ENCODE data around the gene LRP1. TPM values are rescaled to one million over a fixed set of nuclear protein-coding genes. Genes with fewer than 3 reads are reported as not detected.

The LRP1 gene
- total and polyA plus RNA-seq, 4 donors = 87.5 to 375 (median 139) TPM

DNA sequence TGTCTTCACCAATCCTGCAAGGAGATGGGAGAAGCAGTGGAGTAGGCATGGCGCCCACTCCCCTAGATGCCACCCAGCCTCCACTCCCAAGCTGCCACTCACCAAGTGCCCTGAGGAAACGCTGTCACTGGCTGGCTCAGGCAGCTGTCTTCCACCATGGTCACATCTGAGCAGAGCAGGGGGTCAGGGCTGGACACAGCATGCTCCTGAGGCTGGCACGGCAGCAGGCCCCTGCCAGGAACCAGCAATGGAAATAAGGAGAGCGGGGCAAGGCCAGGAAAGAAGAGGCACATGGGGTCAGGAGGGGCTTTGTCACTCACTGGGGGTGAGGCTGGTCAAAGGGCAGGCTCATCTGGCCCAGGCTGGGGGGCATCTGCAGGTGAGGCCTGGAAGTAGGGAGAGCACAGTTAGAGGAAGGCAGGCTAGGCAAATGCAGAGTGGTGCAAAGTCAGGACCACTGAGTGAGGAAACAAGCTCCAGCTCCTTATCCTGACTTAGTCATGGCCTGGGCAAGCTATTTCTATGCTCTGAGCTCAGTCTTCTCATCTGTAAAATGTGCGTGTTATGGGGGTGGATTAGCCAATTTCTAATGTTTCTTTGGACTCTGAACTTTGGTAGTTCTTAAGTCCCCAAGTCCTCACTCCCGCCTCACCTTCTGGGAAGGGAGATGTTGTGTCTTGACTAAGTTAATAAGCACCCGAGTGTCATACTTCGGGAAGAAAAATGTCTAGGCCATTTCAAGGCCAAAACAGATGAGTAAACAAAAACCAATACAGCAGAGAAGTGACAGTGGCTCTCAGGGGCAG is 31.3 kb upstream of the LRP1 start (continued):
- no peak for TF ChIP-seq GABPA (IDR thresholded peaks at IDR 0.05 in 1 of 2, conservative IDR thresholded peaks at IDR 0.05 in 1 of 2)

DNA sequence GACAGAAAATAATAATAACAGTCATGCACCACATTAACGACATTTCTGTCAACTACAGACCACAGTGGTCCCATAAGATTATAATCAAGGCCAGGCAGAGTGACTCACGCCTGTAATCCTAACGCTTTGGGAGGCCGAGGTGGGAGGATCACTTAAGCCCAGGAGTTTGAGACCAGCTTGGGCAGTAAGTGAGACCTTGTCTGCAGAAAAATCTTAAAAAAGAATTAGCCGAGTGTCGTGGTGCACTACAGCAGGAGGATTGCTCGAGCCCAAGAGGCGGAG is 30.8 kb upstream of the LRP1 start:
- no peaks in the 10 kb centered on the region for H3K9me3 ChIP-seq (ENCODE audit: control insufficient read depth in 4 of 4, low read length in 3 of 4)
- TF ChIP-seq, protein P1, sequence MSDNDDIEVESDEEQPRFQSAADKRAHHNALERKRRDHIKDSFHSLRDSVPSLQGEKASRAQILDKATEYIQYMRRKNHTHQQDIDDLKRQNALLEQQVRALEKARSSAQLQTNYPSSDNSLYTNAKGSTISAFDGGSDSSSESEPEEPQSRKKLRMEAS (IDR thresholded peaks at IDR 0.05) = no peak
- TF ChIP-seq GABPA (IDR thresholded peaks at IDR 0.05 in 1 of 2, conservative IDR thresholded peaks at IDR 0.05 in 1 of 2) = no peak
- no peak for TF ChIP-seq SP1 (IDR thresholded peaks at IDR 0.05)
- no peak for TF ChIP-seq EGR1 (IDR thresholded peaks at IDR 0.05; ENCODE audit: low read depth in 2 of 2)
- TF ChIP-seq HNF4A (conservative IDR thresholded peaks at IDR 0.05) = no peak
- no peak for TF ChIP-seq FOXA2 (IDR thresholded peaks at IDR 0.05)
- TF ChIP-seq HNF4G (IDR thresholded peaks at IDR 0.05) = no peak
- TF ChIP-seq, protein P2, sequence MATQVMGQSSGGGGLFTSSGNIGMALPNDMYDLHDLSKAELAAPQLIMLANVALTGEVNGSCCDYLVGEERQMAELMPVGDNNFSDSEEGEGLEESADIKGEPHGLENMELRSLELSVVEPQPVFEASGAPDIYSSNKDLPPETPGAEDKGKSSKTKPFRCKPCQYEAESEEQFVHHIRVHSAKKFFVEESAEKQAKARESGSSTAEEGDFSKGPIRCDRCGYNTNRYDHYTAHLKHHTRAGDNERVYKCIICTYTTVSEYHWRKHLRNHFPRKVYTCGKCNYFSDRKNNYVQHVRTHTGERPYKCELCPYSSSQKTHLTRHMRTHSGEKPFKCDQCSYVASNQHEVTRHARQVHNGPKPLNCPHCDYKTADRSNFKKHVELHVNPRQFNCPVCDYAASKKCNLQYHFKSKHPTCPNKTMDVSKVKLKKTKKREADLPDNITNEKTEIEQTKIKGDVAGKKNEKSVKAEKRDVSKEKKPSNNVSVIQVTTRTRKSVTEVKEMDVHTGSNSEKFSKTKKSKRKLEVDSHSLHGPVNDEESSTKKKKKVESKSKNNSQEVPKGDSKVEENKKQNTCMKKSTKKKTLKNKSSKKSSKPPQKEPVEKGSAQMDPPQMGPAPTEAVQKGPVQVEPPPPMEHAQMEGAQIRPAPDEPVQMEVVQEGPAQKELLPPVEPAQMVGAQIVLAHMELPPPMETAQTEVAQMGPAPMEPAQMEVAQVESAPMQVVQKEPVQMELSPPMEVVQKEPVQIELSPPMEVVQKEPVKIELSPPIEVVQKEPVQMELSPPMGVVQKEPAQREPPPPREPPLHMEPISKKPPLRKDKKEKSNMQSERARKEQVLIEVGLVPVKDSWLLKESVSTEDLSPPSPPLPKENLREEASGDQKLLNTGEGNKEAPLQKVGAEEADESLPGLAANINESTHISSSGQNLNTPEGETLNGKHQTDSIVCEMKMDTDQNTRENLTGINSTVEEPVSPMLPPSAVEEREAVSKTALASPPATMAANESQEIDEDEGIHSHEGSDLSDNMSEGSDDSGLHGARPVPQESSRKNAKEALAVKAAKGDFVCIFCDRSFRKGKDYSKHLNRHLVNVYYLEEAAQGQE (IDR thresholded peaks at IDR 0.05) = no peak
- TF ChIP-seq YY1 (IDR thresholded peaks at IDR 0.05) = no peak
- no peak for TF ChIP-seq TAF1 (conservative IDR thresholded peaks at IDR 0.05)
- no peak for TF ChIP-seq RAD21 (IDR thresholded peaks at IDR 0.05)
- TF ChIP-seq, protein P3, sequence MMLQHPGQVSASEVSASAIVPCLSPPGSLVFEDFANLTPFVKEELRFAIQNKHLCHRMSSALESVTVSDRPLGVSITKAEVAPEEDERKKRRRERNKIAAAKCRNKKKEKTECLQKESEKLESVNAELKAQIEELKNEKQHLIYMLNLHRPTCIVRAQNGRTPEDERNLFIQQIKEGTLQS (IDR thresholded peaks at IDR 0.05) = no peak
- TF ChIP-seq RXRA (IDR thresholded peaks at IDR 0.05) = no peak
- no peak for TF ChIP-seq NR2F2 (IDR thresholded peaks at IDR 0.05)
- TF ChIP-seq, protein P4, sequence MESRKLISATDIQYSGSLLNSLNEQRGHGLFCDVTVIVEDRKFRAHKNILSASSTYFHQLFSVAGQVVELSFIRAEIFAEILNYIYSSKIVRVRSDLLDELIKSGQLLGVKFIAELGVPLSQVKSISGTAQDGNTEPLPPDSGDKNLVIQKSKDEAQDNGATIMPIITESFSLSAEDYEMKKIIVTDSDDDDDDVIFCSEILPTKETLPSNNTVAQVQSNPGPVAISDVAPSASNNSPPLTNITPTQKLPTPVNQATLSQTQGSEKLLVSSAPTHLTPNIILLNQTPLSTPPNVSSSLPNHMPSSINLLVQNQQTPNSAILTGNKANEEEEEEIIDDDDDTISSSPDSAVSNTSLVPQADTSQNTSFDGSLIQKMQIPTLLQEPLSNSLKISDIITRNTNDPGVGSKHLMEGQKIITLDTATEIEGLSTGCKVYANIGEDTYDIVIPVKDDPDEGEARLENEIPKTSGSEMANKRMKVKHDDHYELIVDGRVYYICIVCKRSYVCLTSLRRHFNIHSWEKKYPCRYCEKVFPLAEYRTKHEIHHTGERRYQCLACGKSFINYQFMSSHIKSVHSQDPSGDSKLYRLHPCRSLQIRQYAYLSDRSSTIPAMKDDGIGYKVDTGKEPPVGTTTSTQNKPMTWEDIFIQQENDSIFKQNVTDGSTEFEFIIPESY (IDR thresholded peaks at IDR 0.05) = no peak
- TF ChIP-seq, protein P5, sequence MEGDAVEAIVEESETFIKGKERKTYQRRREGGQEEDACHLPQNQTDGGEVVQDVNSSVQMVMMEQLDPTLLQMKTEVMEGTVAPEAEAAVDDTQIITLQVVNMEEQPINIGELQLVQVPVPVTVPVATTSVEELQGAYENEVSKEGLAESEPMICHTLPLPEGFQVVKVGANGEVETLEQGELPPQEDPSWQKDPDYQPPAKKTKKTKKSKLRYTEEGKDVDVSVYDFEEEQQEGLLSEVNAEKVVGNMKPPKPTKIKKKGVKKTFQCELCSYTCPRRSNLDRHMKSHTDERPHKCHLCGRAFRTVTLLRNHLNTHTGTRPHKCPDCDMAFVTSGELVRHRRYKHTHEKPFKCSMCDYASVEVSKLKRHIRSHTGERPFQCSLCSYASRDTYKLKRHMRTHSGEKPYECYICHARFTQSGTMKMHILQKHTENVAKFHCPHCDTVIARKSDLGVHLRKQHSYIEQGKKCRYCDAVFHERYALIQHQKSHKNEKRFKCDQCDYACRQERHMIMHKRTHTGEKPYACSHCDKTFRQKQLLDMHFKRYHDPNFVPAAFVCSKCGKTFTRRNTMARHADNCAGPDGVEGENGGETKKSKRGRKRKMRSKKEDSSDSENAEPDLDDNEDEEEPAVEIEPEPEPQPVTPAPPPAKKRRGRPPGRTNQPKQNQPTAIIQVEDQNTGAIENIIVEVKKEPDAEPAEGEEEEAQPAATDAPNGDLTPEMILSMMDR (IDR thresholded peaks at IDR 0.05; ENCODE audit: low read depth, low read length, missing input control) = no peak
- TF ChIP-seq JUND (IDR thresholded peaks at IDR 0.05) = no peak
- TF ChIP-seq FOXA1 (IDR thresholded peaks at IDR 0.05) = no peak
- no peak overlapping the region for H3K27ac ChIP-seq (ENCODE audit: low read depth in 1 of 2, low read length in 2 of 2)
- no peak overlapping the region for H3K9ac ChIP-seq (ENCODE audit: low read depth in 1 of 2, low read length in 2 of 2)
- DNase-seq (ENCODE audit: low spot score) = no peak
- no peaks in the 10 kb centered on the region for H3K27me3 ChIP-seq (ENCODE audit: control insufficient read depth in 4 of 4, insufficient read depth in 4 of 4, low read length in 3 of 4)
- H3K36me3 ChIP-seq (ENCODE audit: control insufficient read depth in 4 of 4, insufficient read depth in 3 of 4, low read depth in 1 of 4, low read length in 3 of 4) = peaks cover 6 to 53% (median 42%) of the 10 kb centered on the region in 4 donors
- no peak overlapping the region for H3K4me3 ChIP-seq (ENCODE audit: low read depth in 1 of 3, low read length in 3 of 3)
- H3K4me1 ChIP-seq (ENCODE audit: control insufficient read depth in 4 of 4, insufficient read depth in 4 of 4, low read length in 3 of 4) = peaks cover 9 to 27% (median 14%) of the 10 kb centered on the region in 4 donors
- 95% methylated on average over 8 of the region's 8 CpGs for WGBS
